GM23248 (cell line): ENCODE measurements around the gene NCR2. TPM values are rescaled to one million over a fixed set of nuclear protein-coding genes. Genes with fewer than 3 reads are reported as not detected.

Experiments
- DNase-seq: peaks from one replicate; pipeline ENCODE4 v3.0.0-alpha.2; 2015
- H2AFZ ChIP-seq: fragments of 200-600 bp; sonication (generic); 2 replicates; pipeline ENCODE4 v1.6.1; 2016; ENCODE audit warnings: antibody characterized with exemption
- H3F3A ChIP-seq: fragments of 200-600 bp; sonication (generic); 2 replicates; pipeline ENCODE4 v1.6.1; 2016; ENCODE audit warnings: mild to moderate bottlenecking, antibody characterized with exemption, mixed run types; ENCODE audit not compliant: insufficient read depth
- H3K27ac ChIP-seq: fragments of 200-600 bp; sonication (generic); 2 replicates; pipeline ENCODE4 v1.5.1; 2016; ENCODE audit warnings: mild to moderate bottlenecking
- H3K27me3 ChIP-seq: fragments of 200-600 bp; sonication (generic); replicated peaks from 2 replicates; pipeline ENCODE4 v1.6.1; 2016; ENCODE audit warnings: mild to moderate bottlenecking; ENCODE audit not compliant: insufficient read depth
- H3K36me3 ChIP-seq: fragments of 200-600 bp; sonication (generic); 2 replicates; pipeline ENCODE4 v1.6.1; 2016; ENCODE audit warnings: low read depth, mild to moderate bottlenecking
- H3K4me1 ChIP-seq: fragments of 200-600 bp; sonication (generic); 2 replicates; pipeline ENCODE4 v1.6.1; 2016; ENCODE audit warnings: mild to moderate bottlenecking; ENCODE audit not compliant: insufficient read depth
- H3K4me2 ChIP-seq: fragments of 200-600 bp; sonication (generic); one replicate; pipeline ENCODE4 v1.6.1; 2016; ENCODE audit warnings: mild to moderate bottlenecking; ENCODE audit not compliant: unreplicated experiment
- H3K4me3 ChIP-seq: fragments of 200-600 bp; sonication (generic); 2 replicates; pipeline ENCODE4 v1.5.1; 2016; ENCODE audit warnings: mild to moderate bottlenecking
- H3K79me2 ChIP-seq: fragments of 200-600 bp; sonication (generic); 2 replicates; pipeline ENCODE4 v1.6.1; 2016; ENCODE audit warnings: mild to moderate bottlenecking; ENCODE audit not compliant: insufficient read depth
- H3K9ac ChIP-seq: fragments of 200-600 bp; sonication (generic); 2 replicates; pipeline ENCODE4 v1.6.1; 2016; ENCODE audit warnings: mild to moderate bottlenecking
- H3K9me2 ChIP-seq: fragments of 200-600 bp; sonication (generic); 2 replicates; pipeline ENCODE4 v1.6.1; 2016; ENCODE audit warnings: mixed run types, mild to moderate bottlenecking, moderate library complexity; ENCODE audit not compliant: insufficient read depth
- H3K9me3 ChIP-seq: fragments of 200-600 bp; sonication (generic); one replicate; pipeline ENCODE4 v1.6.1; 2017; ENCODE audit warnings: low read depth
- H4K20me1 ChIP-seq: fragments of 200-600 bp; sonication (generic); 2 replicates; pipeline ENCODE4 v1.6.0; 2016; ENCODE audit not compliant: insufficient read depth
- EZH2 ChIP-seq: fragments of 200-600 bp; sonication (generic); IDR thresholded peaks from 2 replicates; pipeline ENCODE4 v1.6.1; 2018; ENCODE audit warnings: antibody characterized with exemption, mild to moderate bottlenecking; ENCODE audit not compliant: insufficient read depth, poor library complexity, severe bottlenecking
- EZH2phosphoT487 ChIP-seq: fragments of 200-600 bp; sonication (generic); IDR thresholded peaks from 2 replicates; pipeline ENCODE4 v1.6.1; 2018; ENCODE audit warnings: antibody characterized with exemption, moderate library complexity, mild to moderate bottlenecking, low read depth; ENCODE audit not compliant: insufficient read depth
- WGBS, 2 experiments: methylation state at CpG; one replicate each; pipeline ENCODE4 v1.1.6; 2015 to 2017; ENCODE audit warnings: low lambda C conversion rate in 2 of 2, low coverage in 1 of 2; ENCODE audit errors: missing lambda C conversion rate in 2 of 2; 5-methylcytosine and 5-hydroxymethylcytosine counted together
- in situ Hi-C: fragments of 300-500 bp; cut with MboI; formaldehyde crosslinking; loops from 2 replicates; pipeline ENCODE4 v1.15.0; 2020
- polyA plus RNA-seq: library from polyadenylated mRNA; unstranded; fragments of >200 nt; fragmentation: Nextera tagmentation; extraction: Ambion mirVana; gene quantifications from 2 replicates; pipeline ENCODE4 v1.2.1, GENCODE V29; 2016
- total RNA-seq: library from RNA; depleted of rRNA; stranded (reverse); fragments of >200 nt; shearing (Covaris generic); gene quantifications from 2 replicates; pipeline ENCODE4 v1.2.3, GENCODE V29; 2014

Gene NCR2
- total and polyA plus RNA-seq, 2 experiments from 2014 or later: not detected

GRCh38 chr6:41366150-41366549 is 30.7 kb downstream of the NCR2 start:
- no peak overlapping the region for H2AFZ ChIP-seq
- TF ChIP-seq EZH2phosphoT487 (no peak), EZH2 (no peak)
- DNase-seq: no peak
- H4K20me1 ChIP-seq: no peaks in the 10 kb centered on the region
- in situ Hi-C loops: loop anchor here (10.0 to 25.0 kb wide), 2 partner anchors 309 to 671 kb away; no protein-coding TSS in a partner anchor
- H3K27ac ChIP-seq: no peak overlapping the region
- H3K4me2 ChIP-seq: no peak overlapping the region
- no peaks in the 10 kb centered on the region for H3K9me2 ChIP-seq
- peaks cover 6% of the 10 kb centered on the region for H3K9me3 ChIP-seq
- no peak overlapping the region for H3K4me3 ChIP-seq
- H3K27me3 ChIP-seq: peaks cover 38% of the 10 kb centered on the region
- no peaks in the 10 kb centered on the region for H3F3A ChIP-seq
- H3K9ac ChIP-seq: no peak overlapping the region
- no peaks in the 10 kb centered on the region for H3K36me3 ChIP-seq
- no peaks in the 10 kb centered on the region for H3K79me2 ChIP-seq
- 58 to 59% methylated on average over 7 of the region's 7 CpGs for WGBS, 2 experiments
- no peaks in the 10 kb centered on the region for H3K4me1 ChIP-seq

GRCh38 chr6:41367061-41367460 is 31.7 kb downstream of the NCR2 start:
- in situ Hi-C loops: loop anchor here (10.0 to 25.0 kb wide), 2 partner anchors 308 to 670 kb away; no protein-coding TSS in a partner anchor
- H3K4me1 ChIP-seq: no peaks in the 10 kb centered on the region
- H3K4me2 ChIP-seq: no peak overlapping the region
- H3K4me3 ChIP-seq: no peak overlapping the region
- no peaks in the 10 kb centered on the region for H3K79me2 ChIP-seq
- 96 to 97% methylated on average over 3 of the region's 3 CpGs for WGBS, 2 experiments
- no peaks in the 10 kb centered on the region for H3K9me2 ChIP-seq
- H2AFZ ChIP-seq: no peak overlapping the region
- H3F3A ChIP-seq: no peaks in the 10 kb centered on the region
- H3K36me3 ChIP-seq: no peaks in the 10 kb centered on the region
- H4K20me1 ChIP-seq: no peaks in the 10 kb centered on the region
- H3K27me3 ChIP-seq: peaks cover 44% of the 10 kb centered on the region
- DNase-seq: no peak
- no peak overlapping the region for H3K27ac ChIP-seq
- peaks cover 2% of the 10 kb centered on the region for H3K9me3 ChIP-seq
- no peak overlapping the region for H3K9ac ChIP-seq
- TF ChIP-seq EZH2phosphoT487 (no peak), EZH2 (no peak)

- no peak overlapping the region for H3K4me2 ChIP-seq
- H3K9me2 ChIP-seq: no peaks in the 10 kb centered on the region
- TF ChIP-seq EZH2 (no peak), EZH2phosphoT487 (no peak)
- no peaks in the 10 kb centered on the region for H3F3A ChIP-seq
- peaks cover 50% of the 10 kb centered on the region for H3K27me3 ChIP-seq
- no peaks in the 10 kb centered on the region for H3K4me1 ChIP-seq
- in situ Hi-C loops: loop anchor here (10.0 to 25.0 kb wide), 2 partner anchors 307 to 670 kb away; no protein-coding TSS in a partner anchor
- 0 to 9% methylated on average over 2 of the region's 2 CpGs for WGBS, 2 experiments
- H3K9ac ChIP-seq: no peak overlapping the region
- H3K27ac ChIP-seq: no peak overlapping the region
- H3K9me3 ChIP-seq: no peaks in the 10 kb centered on the region
- H3K36me3 ChIP-seq: no peaks in the 10 kb centered on the region
- DNase-seq: peak; percentile 70
- H2AFZ ChIP-seq: no peak overlapping the region
- no peak overlapping the region for H3K4me3 ChIP-seq
- no peaks in the 10 kb centered on the region for H3K79me2 ChIP-seq
- no peaks in the 10 kb centered on the region for H4K20me1 ChIP-seq
Observed at GRCh38 chr6:41367700-41368099, 32.3 kb downstream of the NCR2 start.

GRCh38 chr6:41370488-41371111 is 35.2 kb downstream of the NCR2 start:
- no peaks in the 10 kb centered on the region for H3K9me3 ChIP-seq
- peaks cover 56% of the 10 kb centered on the region for H3K27me3 ChIP-seq
- TF ChIP-seq EZH2phosphoT487: no peak
- no peak for TF ChIP-seq EZH2
- H3K36me3 ChIP-seq: no peaks in the 10 kb centered on the region
- H3K9me2 ChIP-seq: no peaks in the 10 kb centered on the region
- no peak for DNase-seq
- no peaks in the 10 kb centered on the region for H4K20me1 ChIP-seq
- in situ Hi-C loops: loop anchor here (25.0 kb wide), 1 partner anchor 667 kb away; no protein-coding TSS in a partner anchor
- no peak overlapping the region for H2AFZ ChIP-seq
- H3K4me2 ChIP-seq: no peak overlapping the region
- no peaks in the 10 kb centered on the region for H3K79me2 ChIP-seq
- H3K4me3 ChIP-seq: no peak overlapping the region
- H3F3A ChIP-seq: no peaks in the 10 kb centered on the region
- no peak overlapping the region for H3K27ac ChIP-seq
- no peaks in the 10 kb centered on the region for H3K4me1 ChIP-seq
- WGBS, 2 experiments: 88 to 90% methylated on average over 6 of the region's 6 CpGs
- H3K9ac ChIP-seq: no peak overlapping the region
